ENCODE measurements around the gene MGLL. TPM values are rescaled to one million over a fixed set of nuclear protein-coding genes. Genes with fewer than 3 reads are reported as not detected.
A peak's percentile ranks its signal among the peaks of the same experiment; 100 is the strongest.

MGLL gene
- total and polyA plus RNA-seq, 9 of the 15 experiments (the other 6 are each of a cell fraction or from before 2014, with no cell fraction given), result 0.12 to 0.32 (median 0.18) TPM; not detected in 6

DNA sequence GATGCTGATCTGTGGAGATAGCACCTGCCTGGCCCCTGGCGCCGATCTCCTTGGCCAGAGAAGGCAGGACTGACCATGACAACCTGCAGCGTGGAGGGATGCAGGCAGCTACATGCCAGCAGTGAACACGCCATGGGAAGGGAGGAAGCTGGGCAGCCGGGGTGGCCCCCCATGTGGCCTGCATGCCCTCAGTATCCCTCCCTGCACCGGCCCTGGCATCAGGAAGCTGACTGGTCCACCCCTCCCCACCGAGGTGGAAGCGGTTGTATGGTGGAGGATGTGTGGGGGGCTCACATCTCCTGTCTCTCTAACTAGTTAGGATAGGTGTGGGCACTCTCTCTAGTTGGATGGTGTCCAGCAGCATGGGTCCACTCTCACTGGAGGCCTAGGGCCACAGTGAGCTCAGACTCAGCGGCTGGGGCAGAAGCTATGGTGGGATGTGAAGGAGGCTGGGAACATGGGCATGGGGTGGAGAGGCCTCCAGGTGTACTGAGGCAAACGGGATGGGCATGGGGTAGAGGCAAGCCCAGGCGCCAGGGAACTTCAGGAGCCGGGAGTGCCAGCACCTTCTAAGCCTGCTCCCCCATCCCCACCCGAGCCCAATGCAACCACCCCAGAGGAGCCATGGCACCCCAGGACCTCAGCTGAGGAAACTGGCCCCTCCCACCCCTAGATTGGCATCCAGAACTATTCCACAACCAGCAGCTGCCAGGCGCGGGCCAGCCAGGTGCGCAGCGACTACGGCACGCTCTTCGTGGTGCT lies 151.4 kb downstream of the MGLL start:
- no peak overlapping the region for H3K4me3 ChIP-seq
- H3K9ac ChIP-seq (ENCODE audit: insufficient read depth in 1 of 2, low read depth in 2 of 2, low read length in 2 of 2), result 0 out of 4 replicates have a peak overlapping the region, but pooled peaks of 1 of the 2 experiments have one; percentile 97
- no peak for DNase-seq (ENCODE audit: extremely low read depth in 1 of 4, low spot score in 3 of 4)
- H3K27ac ChIP-seq (ENCODE audit: extremely low read depth, low read depth, low read length), result no peak overlapping the region
- ChIA-PET POLR2A (no interaction called here), CTCF (ENCODE audit: low intra/inter-chr PET ratio) (no interaction called here)
- H4K20me1 ChIP-seq (replicated peaks; ENCODE audit: control insufficient read depth, insufficient read depth, low read length), result 0 out of 2 replicates have a peak, but pooled peaks cover 4% of the 10 kb centered on the region
- H3K79me2 ChIP-seq (ENCODE audit: control insufficient read depth, insufficient read depth, low read length), result no peaks in the 10 kb centered on the region
- ATAC-seq, result no peak
- in situ Hi-C loops (cut with MboI), result no loop called here
- no TSS peak for BruUV-seq (replicated peaks)
- H3K9me3 ChIP-seq (replicated peaks; ENCODE audit: control insufficient read depth, insufficient read depth, low read depth, low read length), result no peaks in the 10 kb centered on the region
- H3K9me1 ChIP-seq (ENCODE audit: control insufficient read depth, insufficient read depth, low read length), result no peaks in the 10 kb centered on the region
- no peak for FAIRE-seq
- no peak overlapping the region for H3K4me2 ChIP-seq (ENCODE audit: insufficient read depth, low read length)
- H2AFZ ChIP-seq (ENCODE audit: low read depth, low read length), result no peak overlapping the region
- H3K4me1 ChIP-seq (replicated peaks in 1 of 2; ENCODE audit: control insufficient read depth in 2 of 2, insufficient read depth in 2 of 2, low read length in 2 of 2), result peaks cover 0 to 29% of the 10 kb centered on the region in 2 experiments; a peak in 2 of 5 replicates
- H3K36me3 ChIP-seq (ENCODE audit: control insufficient read depth, insufficient read depth, low read length), result peaks cover 2% of the 10 kb centered on the region; the same call in 1 of the 3 replicates
- H3K27me3 ChIP-seq (ENCODE audit: control insufficient read depth in 2 of 2, insufficient read depth in 2 of 2, low read length in 2 of 2), result no peaks in the 10 kb centered on the region
- 91% methylated on average over 16 of the region's 20 CpGs for WGBS (ENCODE audit: insufficient coverage, low coverage, missing lambda C conversion rate)
- intact Hi-C loops (cut with micrococcal nuclease), result no loop called here
- TF ChIP-seq TCF7 (IDR thresholded peaks at IDR 0.05; ENCODE audit: borderline replicate concordance), result no peak
- TF ChIP-seq, protein P1, sequence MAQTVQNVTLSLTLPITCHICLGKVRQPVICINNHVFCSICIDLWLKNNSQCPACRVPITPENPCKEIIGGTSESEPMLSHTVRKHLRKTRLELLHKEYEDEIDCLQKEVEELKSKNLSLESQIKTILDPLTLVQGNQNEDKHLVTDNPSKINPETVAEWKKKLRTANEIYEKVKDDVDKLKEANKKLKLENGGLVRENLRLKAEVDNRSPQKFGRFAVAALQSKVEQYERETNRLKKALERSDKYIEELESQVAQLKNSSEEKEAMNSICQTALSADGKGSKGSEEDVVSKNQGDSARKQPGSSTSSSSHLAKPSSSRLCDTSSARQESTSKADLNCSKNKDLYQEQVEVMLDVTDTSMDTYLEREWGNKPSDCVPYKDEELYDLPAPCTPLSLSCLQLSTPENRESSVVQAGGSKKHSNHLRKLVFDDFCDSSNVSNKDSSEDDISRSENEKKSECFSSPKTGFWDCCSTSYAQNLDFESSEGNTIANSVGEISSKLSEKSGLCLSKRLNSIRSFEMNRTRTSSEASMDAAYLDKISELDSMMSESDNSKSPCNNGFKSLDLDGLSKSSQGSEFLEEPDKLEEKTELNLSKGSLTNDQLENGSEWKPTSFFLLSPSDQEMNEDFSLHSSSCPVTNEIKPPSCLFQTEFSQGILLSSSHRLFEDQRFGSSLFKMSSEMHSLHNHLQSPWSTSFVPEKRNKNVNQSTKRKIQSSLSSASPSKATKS (CRISPR knock-in tag; IDR thresholded peaks at IDR 0.05), result no peak
- no peak for TF ChIP-seq MYBL2 (IDR thresholded peaks at IDR 0.05; ENCODE audit: low read depth)
- no peak for TF ChIP-seq MYBL2 (CRISPR knock-in tag; IDR thresholded peaks at IDR 0.05; ENCODE audit: borderline replicate concordance)
- no peak for TF ChIP-seq TAF15 (IDR thresholded peaks at IDR 0.05; ENCODE audit: low read depth, low read length)
- no peak for TF ChIP-seq SAFB2 (IDR thresholded peaks at IDR 0.05; ENCODE audit: borderline replicate concordance, low read depth, low read length, severe bottlenecking)
- TF ChIP-seq, protein P2, sequence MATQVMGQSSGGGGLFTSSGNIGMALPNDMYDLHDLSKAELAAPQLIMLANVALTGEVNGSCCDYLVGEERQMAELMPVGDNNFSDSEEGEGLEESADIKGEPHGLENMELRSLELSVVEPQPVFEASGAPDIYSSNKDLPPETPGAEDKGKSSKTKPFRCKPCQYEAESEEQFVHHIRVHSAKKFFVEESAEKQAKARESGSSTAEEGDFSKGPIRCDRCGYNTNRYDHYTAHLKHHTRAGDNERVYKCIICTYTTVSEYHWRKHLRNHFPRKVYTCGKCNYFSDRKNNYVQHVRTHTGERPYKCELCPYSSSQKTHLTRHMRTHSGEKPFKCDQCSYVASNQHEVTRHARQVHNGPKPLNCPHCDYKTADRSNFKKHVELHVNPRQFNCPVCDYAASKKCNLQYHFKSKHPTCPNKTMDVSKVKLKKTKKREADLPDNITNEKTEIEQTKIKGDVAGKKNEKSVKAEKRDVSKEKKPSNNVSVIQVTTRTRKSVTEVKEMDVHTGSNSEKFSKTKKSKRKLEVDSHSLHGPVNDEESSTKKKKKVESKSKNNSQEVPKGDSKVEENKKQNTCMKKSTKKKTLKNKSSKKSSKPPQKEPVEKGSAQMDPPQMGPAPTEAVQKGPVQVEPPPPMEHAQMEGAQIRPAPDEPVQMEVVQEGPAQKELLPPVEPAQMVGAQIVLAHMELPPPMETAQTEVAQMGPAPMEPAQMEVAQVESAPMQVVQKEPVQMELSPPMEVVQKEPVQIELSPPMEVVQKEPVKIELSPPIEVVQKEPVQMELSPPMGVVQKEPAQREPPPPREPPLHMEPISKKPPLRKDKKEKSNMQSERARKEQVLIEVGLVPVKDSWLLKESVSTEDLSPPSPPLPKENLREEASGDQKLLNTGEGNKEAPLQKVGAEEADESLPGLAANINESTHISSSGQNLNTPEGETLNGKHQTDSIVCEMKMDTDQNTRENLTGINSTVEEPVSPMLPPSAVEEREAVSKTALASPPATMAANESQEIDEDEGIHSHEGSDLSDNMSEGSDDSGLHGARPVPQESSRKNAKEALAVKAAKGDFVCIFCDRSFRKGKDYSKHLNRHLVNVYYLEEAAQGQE (IDR thresholded peaks at IDR 0.05; ENCODE audit: borderline replicate concordance), result no peak
- TF ChIP-seq, protein P2 (CRISPR knock-in tag; IDR thresholded peaks at IDR 0.05; ENCODE audit: low read depth), result no peak
- TF ChIP-seq RUNX1 (IDR thresholded peaks at IDR 0.05; ENCODE audit: low read depth), result no peak
- no peak for TF ChIP-seq CHD4 (IDR thresholded peaks at IDR 0.05; ENCODE audit: insufficient read depth, insufficient replicate concordance, low read depth, low read length, poor library complexity, severe bottlenecking)
- no peak for TF ChIP-seq ZNF445 (CRISPR knock-in tag; IDR thresholded peaks at IDR 0.05; ENCODE audit: low read depth)
